GM10266 (cell line): ENCODE data around the gene C20orf204.

ENCODE experiments used
- DNase-seq: peaks from one replicate; pipeline ENCODE4 v3.0.0; 2012; ENCODE audit errors: extremely low spot score
- TF ChIP-seq, protein P1 (sequence below): IDR thresholded peaks from 2 replicates; pipeline ENCODE4 v1.5.1; 2012; ENCODE audit warnings: mild to moderate bottlenecking, low read depth; ENCODE audit not compliant: control insufficient read depth, insufficient read depth; ENCODE audit errors: missing control alignments

The C20orf204 gene

GRCh38 chr20:64041040-64041780, 5.2 kb downstream of the C20orf204 start:
- DNase-seq: no peak
- TF ChIP-seq, protein P1, sequence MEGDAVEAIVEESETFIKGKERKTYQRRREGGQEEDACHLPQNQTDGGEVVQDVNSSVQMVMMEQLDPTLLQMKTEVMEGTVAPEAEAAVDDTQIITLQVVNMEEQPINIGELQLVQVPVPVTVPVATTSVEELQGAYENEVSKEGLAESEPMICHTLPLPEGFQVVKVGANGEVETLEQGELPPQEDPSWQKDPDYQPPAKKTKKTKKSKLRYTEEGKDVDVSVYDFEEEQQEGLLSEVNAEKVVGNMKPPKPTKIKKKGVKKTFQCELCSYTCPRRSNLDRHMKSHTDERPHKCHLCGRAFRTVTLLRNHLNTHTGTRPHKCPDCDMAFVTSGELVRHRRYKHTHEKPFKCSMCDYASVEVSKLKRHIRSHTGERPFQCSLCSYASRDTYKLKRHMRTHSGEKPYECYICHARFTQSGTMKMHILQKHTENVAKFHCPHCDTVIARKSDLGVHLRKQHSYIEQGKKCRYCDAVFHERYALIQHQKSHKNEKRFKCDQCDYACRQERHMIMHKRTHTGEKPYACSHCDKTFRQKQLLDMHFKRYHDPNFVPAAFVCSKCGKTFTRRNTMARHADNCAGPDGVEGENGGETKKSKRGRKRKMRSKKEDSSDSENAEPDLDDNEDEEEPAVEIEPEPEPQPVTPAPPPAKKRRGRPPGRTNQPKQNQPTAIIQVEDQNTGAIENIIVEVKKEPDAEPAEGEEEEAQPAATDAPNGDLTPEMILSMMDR: no peak

DNA sequence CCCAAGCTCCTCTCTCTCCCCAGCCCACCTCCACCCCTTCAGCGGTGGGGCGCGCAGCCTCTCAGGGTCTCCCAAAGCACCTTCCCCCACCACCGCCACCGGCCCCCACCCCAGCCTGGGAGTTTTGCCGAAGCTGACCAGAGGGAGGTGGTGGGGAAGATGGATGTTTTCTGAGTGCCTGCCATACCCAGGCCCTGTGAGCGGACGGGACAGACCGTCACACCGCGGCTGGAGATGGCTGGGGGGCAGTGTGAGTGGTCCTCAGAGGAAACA, 5.7 kb downstream of the C20orf204 start:
- TF ChIP-seq, protein P1: no peak
- DNase-seq: no peak

DNA sequence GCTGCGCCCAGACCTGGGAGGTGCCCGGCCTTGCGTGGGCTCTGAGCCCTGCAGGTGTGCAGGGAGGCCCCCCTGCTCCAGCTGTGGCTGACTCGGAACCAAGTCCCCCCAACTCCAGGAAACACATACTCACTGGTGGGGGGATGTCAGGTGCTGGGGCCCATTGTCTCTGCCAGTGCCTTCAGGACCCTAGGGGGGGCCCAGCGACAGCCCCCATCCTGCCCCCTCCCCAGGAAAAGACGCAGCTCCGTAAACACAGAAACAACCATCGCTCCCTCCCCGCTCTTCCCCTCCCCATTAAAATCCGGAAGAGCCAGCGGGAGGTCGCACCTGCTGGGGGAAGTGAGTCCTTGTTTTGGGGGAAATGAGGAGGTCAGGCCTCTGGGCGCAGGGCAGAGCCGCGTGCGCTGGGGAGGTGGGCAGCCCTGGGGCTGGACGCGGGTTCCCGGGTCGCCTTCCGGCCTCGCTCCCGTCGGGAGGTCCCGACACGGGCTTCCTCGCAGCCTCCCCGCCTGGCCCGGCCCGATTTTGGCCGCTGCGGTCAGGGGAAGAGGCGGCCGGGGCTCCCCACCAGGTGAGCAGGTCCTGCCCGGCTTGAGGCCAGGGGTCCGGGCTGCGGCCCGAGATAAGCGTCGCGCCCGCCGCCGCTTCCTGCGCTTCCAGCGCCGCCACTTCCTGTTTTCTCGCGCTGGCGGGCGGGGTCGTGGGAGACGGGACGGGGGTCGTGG, 6.2 kb downstream of the C20orf204 start:
- TF ChIP-seq, protein P1: no peak
- no peak for DNase-seq

DNA sequence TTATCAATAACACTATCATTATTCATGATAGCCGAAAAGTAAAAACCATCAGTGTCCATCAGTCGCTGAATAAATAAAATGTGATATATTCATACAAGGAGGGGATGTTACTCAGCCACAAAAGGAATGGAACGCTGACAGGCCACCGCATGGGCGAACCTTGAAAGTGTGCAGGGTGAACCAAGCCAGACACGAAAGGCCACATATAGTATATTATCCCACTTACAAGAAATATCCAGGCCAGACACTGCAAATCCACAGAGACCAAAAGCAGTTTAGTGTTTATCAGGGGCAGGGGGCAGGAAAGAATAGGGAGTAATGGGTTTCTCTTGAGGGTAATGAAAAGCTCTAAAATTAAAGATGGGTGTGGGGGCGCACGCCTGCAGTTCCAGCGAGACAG, 7.8 kb downstream of the C20orf204 start:
- no peak for DNase-seq
- TF ChIP-seq, protein P1: no peak

GRCh38 chr20:64044484-64045247, 8.7 kb downstream of the C20orf204 start:
- TF ChIP-seq, protein P1: no peak
- DNase-seq: no peak

DNA sequence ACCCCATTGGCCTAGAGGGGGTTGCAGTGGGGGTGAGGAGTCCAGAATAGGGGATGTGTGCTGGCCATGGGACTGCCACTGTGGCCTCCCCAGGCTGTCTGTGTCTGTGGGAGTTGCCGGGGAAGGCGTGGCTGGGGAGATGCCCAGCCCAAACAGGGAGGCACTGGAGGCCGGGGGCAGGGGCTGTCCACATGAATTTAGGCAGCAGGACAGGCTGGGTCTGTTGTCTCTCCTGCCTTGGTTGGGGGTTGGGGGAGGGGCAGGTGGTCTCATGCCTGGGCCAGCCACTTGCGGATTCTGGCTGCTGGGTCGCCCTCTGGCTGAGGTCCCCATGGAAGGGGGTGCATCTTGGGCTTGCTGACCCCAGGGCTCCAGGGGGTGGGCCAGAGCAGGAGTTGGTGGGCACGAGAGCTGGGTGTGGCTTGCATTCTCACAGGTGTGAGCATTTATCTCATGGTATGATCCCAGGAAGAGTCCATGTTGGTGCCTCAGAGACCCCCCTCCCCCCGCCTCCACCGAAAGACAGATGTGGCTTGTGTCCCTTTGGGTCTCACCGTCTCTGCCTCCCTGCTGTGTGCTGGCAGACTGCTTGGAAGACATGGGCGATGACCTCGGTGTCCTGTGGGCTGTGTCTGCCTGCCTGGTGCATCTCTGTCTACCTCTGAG, 9.5 kb downstream of the C20orf204 start:
- DNase-seq: no peak
- TF ChIP-seq, protein P1: no peak
